ENCODE results near the gene CSNK1D.

GRCh38 chr17:82287868-82288801, 14.6 kb upstream of the CSNK1D start:
- no peak for TF ChIP-seq CTCF (IDR thresholded peaks at IDR 0.05)
- TF ChIP-seq EP300 (IDR thresholded peaks at IDR 0.05): no peak
- TF ChIP-seq POLR2A (IDR thresholded peaks at IDR 0.05): no peak

All from suprapubic skin (tissue), 3 donors.